Glutamatergic neuron (in vitro differentiated cells): Measurements from ENCODE around the gene SNX32. TPM values are rescaled to one million over a fixed set of nuclear protein-coding genes. Genes with fewer than 3 reads are reported as not detected.

Experiments
- DNase-seq: peaks from one replicate; pipeline ENCODE4 v3.0.0; 2022
- H3K27ac Mint-ChIP-seq: one replicate; pipeline ENCODE4 v1.8.0; 2020; ENCODE audit warnings: mild to moderate bottlenecking, mixed read lengths, inconsistent platforms; ENCODE audit not compliant: unreplicated experiment
- H3K27me3 Mint-ChIP-seq: one replicate; pipeline ENCODE4 v1.8.0; 2020; ENCODE audit warnings: mild to moderate bottlenecking, moderate library complexity, mixed read lengths, inconsistent platforms; ENCODE audit not compliant: unreplicated experiment
- H3K36me3 Mint-ChIP-seq: one replicate; pipeline ENCODE4 v1.8.0; 2020; ENCODE audit warnings: mild to moderate bottlenecking, mixed read lengths, inconsistent platforms; ENCODE audit not compliant: unreplicated experiment
- H3K4me1 Mint-ChIP-seq: one replicate; pipeline ENCODE4 v1.8.0; 2020; ENCODE audit warnings: mild to moderate bottlenecking, low read depth, mixed read lengths, inconsistent platforms; ENCODE audit not compliant: unreplicated experiment
- H3K4me3 Mint-ChIP-seq: one replicate; pipeline ENCODE4 v1.8.0; 2020; ENCODE audit warnings: mild to moderate bottlenecking, mixed read lengths, inconsistent platforms; ENCODE audit not compliant: unreplicated experiment
- H3K9me3 Mint-ChIP-seq: one replicate; pipeline ENCODE4 v1.8.0; 2020; ENCODE audit warnings: mild to moderate bottlenecking, moderate library complexity, mixed read lengths, inconsistent platforms; ENCODE audit not compliant: unreplicated experiment
- total RNA-seq: library from RNA; stranded (reverse); fragmentation: NEBNext Ultra II Directional; extraction: Animal tissue kit (Norgen Biotek cat#: 25700); gene quantifications from one replicate; pipeline ENCODE4 v1.2.1, GENCODE V29; 2021; ENCODE audit not compliant: unreplicated experiment
- TF ChIP-seq, protein P1 (sequence below): fragments of 200-600 bp; sonication (generic); IDR thresholded peaks from one replicate; pipeline ENCODE4 v1.5.0; 2021; ENCODE audit not compliant: partially characterized antibody, unreplicated experiment

The SNX32 gene
- total RNA-seq, 1 donor from 2014 or later = 14.7 TPM

DNA sequence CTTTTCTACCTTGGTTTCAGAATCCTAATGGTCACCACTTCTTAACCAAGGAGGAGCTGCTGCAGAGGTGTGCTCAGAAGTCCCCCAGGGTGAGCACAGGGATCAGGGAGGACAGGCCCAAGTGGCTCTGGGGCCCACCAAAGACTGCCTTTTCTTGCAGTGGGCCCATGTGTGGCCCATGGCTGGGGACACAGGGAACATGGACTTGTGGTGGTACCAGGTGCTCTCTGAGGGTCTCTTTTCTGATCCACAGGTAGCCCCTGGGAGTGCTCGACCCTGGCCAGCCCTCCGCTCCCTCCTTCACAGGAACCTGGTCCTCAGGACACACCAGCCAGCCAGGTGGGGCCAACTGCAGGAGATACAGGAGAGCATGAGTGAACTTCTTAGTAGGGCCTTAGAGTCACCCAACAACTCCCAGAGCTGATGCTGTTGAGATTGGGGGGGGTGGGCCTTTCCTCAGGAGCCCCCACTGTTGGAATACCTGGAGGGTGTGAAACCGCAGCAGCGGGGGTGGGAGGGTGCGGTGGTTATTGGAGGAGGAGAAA, 28.5 kb downstream of the SNX32 start:
- peaks cover 5% of the 10 kb centered on the region for H3K4me1 Mint-ChIP-seq
- peaks cover 33% of the 10 kb centered on the region for H3K27me3 Mint-ChIP-seq
- no peak for DNase-seq
- H3K9me3 Mint-ChIP-seq = peaks cover 25% of the 10 kb centered on the region
- peak overlapping the region; percentile 62 for H3K27ac Mint-ChIP-seq
- no peak overlapping the region for H3K4me3 Mint-ChIP-seq
- peaks cover 4% of the 10 kb centered on the region for H3K36me3 Mint-ChIP-seq
- TF ChIP-seq, protein P1, sequence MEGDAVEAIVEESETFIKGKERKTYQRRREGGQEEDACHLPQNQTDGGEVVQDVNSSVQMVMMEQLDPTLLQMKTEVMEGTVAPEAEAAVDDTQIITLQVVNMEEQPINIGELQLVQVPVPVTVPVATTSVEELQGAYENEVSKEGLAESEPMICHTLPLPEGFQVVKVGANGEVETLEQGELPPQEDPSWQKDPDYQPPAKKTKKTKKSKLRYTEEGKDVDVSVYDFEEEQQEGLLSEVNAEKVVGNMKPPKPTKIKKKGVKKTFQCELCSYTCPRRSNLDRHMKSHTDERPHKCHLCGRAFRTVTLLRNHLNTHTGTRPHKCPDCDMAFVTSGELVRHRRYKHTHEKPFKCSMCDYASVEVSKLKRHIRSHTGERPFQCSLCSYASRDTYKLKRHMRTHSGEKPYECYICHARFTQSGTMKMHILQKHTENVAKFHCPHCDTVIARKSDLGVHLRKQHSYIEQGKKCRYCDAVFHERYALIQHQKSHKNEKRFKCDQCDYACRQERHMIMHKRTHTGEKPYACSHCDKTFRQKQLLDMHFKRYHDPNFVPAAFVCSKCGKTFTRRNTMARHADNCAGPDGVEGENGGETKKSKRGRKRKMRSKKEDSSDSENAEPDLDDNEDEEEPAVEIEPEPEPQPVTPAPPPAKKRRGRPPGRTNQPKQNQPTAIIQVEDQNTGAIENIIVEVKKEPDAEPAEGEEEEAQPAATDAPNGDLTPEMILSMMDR = no peak

DNA sequence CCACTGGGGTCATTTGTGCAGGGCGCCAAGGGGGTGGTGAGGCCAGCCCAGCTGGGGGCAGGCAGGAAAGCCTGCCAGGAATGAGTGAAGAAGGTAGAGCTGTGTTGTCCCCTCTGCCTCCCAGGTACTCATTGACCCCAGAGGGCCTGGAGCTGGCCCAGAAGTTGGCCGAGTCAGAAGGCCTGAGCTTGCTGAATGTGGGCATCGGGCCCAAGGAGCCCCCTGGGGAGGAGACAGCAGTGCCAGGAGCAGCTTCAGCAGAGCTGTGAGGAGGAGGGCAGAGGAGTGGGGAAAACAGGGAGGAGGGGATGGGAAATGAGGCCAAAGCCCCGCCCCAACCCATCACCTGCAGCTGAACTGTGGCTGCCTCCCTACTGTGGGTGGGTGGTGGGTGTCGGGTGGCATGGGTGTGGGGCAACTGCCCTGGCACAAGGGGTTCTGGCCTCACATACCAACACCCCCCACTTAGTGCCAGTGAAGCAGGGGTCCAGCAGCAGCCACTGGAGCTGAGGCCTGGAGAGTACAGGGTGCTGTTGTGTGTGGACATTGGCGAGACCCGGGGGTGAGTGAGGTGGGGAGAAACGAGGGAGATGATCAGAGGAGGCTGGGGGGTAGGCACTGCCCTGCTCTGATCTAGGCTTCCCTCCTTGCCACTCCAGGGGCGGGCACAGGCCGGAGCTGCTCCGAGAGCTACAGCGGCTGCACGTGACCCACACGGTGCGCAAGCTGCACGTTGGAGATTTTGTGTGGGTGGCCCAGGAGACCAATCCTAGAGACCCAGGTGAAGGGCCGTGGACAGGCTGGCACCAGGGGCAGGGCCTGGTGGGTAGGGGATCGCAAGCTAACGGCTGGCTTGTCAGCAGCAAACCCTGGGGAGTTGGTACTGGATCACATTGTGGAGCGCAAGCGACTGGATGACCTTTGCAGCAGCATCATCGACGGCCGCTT, 29.5 kb downstream of the SNX32 start:
- Mint-ChIP-seq H3K27ac (peak overlapping the region; percentile 62), H3K4me3 (no peak overlapping the region), H3K9me3 (peaks cover 24% of the 10 kb centered on the region), H3K36me3 (peaks cover 4% of the 10 kb centered on the region), H3K4me1 (peaks cover 7% of the 10 kb centered on the region), H3K27me3 (peaks cover 35% of the 10 kb centered on the region)
- TF ChIP-seq, protein P1 = no peak
- DNase-seq = no peak

DNA sequence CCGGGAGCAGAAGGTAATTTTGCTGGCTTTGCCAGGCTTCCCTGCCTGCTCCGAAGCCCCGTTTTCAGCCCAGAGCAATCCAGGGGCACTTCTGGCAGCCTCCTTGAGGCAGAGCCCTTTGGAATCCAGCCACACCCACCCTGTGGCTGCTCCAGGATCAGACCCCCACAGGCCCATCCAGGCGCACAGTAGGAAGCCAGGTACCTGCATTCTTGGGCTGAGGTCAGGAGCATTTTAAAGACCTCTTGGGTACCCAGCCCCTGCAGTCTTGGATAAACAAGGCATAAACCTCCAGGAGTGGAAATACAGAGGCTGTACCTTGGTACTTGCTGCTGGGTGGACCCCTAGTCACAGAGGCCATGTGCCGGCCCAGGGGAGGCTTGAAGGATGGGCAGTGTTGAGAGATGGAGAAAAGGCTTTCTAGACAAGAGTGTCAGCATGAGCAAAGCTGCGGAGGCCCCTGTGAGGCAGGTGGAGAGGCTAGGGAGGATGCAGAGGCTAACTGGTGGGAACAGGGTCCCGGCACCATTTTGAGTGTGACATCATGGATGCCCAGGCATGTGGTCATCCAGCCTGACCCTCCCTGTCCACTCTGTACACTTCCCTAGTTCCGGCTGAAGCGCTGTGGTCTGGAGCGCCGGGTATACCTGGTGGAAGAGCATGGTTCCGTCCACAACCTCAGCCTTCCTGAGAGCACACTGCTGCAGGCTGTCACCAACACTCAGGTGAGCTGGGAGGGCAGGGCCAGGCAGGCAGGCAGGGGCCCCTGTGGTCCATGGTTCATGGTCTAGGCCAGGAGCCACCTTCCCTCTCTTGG, 30.3 kb downstream of the SNX32 start:
- no peak overlapping the region for H3K27ac Mint-ChIP-seq
- peaks cover 31% of the 10 kb centered on the region for H3K27me3 Mint-ChIP-seq
- peaks cover 4% of the 10 kb centered on the region for H3K36me3 Mint-ChIP-seq
- no peak for DNase-seq
- peak overlapping the region; percentile 49 for H3K4me3 Mint-ChIP-seq
- H3K9me3 Mint-ChIP-seq = peaks cover 17% of the 10 kb centered on the region
- peaks cover 7% of the 10 kb centered on the region for H3K4me1 Mint-ChIP-seq
- TF ChIP-seq, protein P1 = no peak

DNA sequence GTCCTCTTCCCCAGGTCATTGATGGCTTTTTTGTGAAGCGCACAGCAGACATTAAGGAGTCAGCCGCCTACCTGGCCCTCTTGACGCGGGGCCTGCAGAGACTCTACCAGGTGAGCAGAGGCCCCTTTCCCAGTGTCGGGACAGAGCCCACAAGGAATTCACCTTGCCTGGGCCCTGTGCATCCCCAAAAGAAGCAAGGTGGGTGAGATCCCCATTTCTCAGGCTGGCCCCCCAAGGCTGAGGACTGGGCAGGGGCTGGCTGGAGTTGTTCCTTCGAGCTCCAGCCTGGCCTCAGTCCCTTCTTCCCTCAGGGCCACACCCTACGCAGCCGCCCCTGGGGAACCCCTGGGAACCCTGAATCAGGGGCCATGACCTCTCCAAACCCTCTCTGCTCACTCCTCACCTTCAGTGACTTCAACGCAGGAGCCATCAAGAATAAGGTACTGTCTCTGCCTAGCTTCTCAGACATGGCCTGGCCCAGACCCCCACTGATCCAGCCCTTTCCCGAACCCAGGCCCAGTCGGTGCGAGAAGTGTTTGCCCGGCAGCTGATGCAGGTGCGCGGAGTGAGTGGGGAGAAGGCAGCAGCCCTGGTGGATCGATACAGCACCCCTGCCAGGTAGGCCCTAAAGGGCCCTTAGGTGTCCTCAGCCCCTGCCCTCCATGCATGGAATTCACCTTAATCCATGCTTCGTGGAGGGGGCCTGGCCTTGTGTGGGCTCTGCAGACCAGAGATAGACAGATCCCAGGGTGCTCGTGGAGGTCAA, 31.1 kb downstream of the SNX32 start:
- no peak for DNase-seq
- H3K9me3 Mint-ChIP-seq = peaks cover 13% of the 10 kb centered on the region
- peaks cover 15% of the 10 kb centered on the region for H3K4me1 Mint-ChIP-seq
- H3K36me3 Mint-ChIP-seq = peaks cover 4% of the 10 kb centered on the region
- peak overlapping the region; percentile 11 for H3K4me3 Mint-ChIP-seq
- no peak overlapping the region for H3K27ac Mint-ChIP-seq
- peaks cover 27% of the 10 kb centered on the region for H3K27me3 Mint-ChIP-seq
- TF ChIP-seq, protein P1 = no peak
